ENCODE data around the gene MAP2K3. TPM values are rescaled to one million over a fixed set of nuclear protein-coding genes. Genes with fewer than 3 reads are reported as not detected.
"Not testable (repeated sequence)": the region's sequence is repeated elsewhere in the genome, so short reads cannot be mapped to it uniquely, and the experiment has no call there.

Gene MAP2K3
- total RNA-seq, 1 experiment from 2014 or later, result 20.7 TPM

DNA sequence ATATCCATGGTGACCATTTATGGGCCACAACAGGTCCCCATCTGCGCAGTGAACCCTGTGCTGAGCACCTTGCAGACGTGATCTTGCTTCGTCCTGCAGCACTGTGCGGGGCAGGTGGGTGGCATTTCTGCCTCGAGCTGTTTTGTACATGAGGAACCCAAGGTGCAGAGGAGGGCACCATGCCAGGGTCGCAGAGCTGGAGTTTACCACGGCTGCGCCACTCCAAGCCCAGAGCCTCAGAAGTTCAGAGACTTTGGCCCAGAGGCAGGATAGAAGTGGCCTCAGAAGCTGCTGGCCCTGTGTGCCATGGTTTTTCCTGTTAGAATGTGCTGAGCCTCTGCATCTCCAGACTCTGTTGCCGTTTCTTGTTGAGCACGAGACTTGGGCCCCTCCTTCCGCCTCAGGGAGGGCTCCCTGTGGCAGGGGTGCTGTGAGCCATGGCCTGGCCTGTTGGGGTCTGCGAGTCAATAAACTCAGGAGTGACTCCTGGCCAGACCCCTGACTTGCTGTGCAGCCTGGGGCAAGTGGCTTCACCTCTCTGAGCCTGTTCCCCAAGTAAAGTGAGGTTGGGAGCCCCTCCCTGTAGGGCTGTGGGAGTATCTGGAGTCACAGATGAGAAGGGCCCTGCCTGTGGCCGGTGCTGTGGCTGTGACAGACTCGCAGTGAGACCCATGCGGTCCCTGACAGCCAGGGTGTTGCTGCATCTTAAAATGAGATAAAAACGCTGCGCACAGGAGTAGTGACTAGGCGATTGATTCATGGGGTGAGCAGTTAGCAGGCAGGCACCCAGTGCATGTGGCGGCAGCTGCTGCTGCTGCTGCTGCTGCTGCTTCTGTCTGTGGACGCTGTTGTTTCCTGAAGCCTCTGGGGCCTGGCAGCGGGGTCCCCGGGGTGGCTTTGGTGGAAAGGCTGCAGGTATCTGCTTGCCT, 11.8 kb downstream of the MAP2K3 start:
- peak; percentile 51 for DNase-seq (ENCODE audit: low read depth)

DNA sequence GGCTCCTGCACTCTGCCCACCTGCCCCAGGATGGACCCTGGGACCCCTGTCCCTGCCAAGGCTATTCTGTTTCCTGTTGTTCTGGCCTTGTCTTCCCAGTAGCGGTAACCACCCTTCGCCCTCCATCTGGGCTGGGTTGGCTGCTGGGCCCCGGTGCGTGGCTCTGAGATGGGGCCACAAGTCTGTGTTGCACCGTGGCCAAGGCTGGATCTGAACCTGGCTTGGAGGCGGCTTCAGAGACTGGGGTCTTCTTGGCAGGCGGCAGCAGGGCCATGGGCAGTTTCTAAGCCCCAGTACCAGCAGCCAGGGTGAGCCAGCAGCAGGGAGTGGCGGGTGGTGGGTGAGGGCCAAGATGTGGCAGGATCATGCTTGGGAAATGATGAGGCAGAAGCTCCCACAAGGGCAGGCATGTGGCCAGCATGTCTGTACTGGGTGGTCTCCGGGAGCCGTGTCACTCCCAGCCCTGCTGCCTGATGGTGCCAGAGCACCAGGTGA, 12.6 kb downstream of the MAP2K3 start:
- DNase-seq (ENCODE audit: low read depth), result no peak

DNA sequence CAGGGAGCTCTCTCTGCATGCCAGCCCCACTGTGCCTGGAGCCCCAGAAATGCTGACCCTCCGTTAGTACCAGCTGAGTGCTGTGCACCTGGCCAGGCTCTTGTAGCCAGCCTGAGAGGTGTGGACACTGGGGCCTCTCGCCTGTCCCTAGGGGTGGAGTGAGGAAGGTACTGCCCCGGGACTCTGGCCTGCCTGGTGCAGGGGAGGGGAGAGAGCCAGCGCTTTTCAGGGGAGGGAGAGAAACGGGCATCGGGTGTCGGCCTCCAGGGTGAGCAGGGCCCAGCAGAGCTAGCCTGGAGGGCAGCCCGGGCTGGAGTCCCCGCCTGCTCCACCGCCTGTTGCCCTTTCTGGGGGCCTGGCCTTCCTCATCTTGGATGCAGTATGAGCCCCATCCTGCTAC, 13.1 kb downstream of the MAP2K3 start:
- DNase-seq (ENCODE audit: low read depth), result no peak

DNA sequence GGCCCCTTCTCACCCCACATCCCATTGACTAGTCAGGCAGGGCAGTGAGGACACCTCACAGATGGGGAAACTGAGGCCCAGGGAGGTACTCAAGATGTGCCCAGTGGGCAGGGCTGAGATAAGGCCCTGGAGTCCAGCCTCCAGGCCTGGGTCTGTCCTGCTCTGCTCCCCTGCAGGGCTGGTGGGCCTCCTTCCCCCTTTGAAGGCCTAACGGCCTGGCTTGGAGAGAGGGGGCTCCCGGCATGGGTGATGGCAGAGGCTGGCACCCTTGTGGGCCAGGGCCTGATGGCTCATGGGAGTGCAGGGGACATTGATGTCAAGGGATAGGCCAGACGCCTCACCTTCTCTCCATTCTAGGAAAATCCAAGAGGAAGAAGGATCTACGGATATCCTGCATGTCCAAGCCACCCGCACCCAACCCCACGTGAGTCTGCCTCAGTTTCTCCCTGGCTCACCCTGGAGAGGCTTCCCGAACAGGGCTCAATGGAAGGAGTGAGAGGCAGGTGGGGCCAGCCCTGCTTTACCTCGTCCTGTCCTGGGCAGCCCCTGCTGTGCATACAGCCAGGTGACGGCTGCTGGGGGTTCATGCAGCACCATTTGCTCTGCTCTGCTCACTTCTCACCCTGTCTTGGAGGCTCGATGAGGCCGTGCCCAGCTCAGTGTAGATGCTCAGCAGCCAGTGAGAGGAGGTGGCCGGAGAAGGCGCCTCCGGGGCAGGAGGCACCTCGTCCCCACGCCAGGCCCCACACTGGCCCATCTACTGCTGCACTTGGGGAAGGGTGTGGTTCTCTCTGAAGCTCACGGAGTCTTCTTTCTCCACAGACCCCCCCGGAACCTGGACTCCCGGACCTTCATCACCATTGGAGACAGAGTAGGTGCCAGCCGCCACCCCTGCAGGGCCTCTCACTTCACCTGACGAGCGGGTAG, 13.8 kb downstream of the MAP2K3 start:
- DNase-seq (ENCODE audit: low read depth), result no peak

DNA sequence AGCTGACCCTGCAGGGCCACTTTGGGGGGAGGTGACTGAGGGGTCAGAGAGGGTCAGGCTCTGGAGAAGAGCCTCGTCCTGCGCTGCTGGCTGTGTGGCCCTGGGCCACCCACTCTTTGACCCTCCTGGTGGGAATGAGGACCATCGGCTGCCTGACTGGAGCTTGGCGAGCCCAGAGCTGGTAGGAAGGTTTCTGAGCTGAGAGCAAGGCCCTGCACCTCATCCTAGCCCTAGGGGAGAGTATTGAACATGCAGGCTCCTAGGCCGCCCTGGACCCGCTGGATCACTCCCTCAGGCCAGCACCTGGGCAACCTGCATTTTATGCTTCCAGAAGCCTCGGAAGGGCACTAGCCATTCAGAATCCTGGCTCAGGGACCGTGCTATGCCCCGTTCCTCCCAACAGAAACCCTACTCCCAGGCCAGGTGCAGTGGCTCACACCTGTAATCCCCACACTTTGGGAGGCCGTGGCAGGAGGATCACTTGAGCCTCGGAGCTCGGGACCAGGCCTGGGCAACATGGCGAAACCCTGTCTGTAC, 14.5 kb downstream of the MAP2K3 start:
- DNase-seq (ENCODE audit: low read depth), result no peak

DNA sequence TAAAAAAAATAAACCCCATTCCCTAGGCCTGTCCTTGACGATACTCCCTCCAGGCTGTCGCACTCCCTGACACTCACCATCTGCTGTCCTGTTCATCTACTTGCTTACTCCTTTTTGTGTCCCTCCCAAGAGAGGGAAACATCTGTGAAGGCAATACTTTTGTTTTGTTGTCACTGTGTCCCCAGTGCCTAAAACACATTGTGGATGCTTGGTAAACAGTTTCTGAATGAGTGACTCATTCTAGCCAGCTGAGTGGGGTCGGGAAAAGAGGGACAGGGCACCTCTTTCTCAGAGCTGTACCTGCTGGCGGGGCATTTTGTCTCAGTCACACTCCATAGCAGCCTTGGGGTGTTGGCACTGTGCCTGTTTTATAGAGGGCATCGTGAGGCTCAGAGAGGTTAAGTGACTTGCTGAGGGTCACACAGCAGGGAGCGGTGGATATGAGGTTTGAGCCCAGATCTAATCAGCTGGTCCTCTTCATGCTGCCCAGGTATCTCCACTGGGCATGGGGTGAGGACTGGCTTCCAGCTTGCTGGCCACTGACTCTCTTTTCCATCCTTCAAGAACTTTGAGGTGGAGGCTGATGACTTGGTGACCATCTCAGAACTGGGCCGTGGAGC, 15.6 kb downstream of the MAP2K3 start:
- no peak for DNase-seq (ENCODE audit: low read depth)

DNA sequence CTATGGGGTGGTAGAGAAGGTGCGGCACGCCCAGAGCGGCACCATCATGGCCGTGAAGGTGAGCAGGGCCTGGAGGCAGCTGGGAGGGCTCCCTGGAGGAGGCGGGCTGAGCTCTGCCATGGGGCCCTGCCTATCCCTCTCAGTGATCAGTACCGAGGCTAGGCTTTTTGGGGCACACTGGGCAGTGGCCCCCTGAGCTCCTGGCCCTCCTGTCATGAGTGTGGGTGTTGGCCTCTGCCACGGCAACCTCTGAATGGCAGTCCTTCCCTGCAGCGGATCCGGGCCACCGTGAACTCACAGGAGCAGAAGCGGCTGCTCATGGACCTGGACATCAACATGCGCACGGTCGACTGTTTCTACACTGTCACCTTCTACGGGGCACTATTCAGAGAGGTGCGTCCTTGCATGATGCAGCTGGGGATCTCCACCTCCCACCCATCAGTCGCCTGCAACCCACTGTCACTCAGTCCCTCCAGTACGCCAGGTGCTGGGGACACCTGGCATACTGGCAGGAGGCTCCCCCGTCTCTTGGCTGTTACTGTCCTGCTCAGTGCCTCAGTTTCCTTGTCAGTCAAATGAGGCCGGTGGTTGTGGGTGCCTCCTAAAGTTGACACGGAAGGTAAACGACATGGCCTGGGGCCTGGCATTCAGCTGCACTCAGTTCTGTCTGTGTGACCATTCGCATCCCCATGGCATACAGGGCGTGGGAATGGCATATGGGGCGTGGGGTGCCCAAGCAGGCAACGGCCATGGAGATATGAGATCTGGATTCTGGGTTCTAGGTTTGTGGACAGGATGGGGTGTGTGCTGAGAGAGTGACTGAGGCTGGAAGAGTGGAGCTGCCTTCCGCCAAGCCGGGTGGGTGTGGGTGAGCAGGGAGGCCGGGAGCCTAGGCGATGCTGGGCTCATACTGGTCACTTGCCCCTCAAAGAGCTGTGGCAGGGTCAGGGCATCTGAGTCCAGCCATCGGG, 16.4 kb downstream of the MAP2K3 start:
- DNase-seq (ENCODE audit: low read depth), result no peak

DNA sequence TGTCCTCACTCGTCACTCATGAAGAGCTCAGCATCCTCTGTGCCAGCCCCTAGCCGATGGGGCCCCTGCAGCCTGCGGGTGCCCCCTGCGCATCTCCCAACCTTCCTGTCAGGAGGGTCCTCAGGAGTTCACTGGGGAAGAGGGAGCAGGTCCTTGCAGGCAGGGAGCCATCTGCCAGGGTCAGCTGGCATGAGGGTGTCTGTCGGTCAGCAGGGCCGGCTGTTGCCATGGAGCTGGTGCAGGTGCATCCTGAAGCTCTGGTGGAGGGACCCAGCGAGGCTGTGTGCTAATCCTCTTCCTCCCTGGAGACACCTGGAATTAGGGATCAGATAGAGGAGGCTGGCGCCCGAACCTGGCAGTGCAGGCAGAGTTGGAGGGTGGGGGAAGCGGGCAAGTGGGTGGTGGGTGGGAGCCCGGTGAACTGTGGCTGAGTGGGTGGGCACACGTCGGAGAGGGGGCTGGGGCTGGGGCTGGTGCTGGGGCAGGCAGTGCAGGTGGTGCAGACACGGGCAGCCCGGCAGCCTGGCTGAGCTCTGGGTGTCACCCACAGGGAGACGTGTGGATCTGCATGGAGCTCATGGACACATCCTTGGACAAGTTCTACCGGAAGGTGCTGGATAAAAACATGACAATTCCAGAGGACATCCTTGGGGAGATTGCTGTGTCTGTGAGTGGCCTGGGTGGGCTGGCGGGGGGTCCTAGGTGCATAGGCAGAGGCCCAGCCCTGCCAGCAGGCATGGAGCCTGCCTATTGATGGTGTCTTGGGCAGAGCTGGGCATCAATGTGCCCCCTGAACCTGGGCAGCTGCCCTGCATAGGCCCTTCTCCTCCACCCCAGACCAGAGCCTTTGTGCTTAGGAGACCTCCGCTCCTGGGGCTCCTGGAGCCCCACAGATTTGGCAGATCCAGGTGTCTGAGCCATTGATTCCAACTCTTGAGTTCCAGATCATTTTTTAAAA, 17.4 kb downstream of the MAP2K3 start:
- DNase-seq (ENCODE audit: low read depth), result no peak

DNA sequence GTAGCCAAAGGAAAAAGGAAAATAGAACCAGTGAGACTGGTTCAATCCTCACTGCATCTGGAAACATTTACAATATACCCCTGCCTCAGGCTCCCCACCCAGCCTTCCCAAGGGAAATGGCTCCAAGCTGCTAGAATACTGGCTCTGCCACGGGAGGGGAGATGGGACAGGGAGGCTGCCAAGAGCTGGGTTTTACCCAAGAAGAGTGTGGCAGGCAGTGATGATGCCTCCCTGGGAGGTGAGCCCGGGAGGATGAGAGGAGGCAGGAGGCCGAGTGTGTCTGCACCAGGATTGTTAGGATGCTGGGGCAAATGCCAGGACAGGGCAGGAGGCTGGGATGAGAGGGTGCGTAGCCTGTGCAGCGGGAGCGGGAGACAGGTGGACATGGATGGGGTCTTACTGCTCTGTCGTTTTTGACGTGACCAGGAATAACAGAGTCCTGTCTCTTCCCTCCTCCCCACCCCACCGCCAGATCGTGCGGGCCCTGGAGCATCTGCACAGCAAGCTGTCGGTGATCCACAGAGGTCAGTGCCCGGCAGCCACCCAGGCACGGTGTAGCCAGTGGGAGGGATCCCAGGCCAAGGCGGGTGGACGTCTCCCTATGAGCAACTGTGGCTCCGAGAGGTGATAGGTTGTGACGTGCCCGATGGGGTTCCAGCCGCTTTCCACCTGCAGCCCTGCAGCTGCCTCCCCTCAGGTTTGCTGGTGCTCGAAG, 18.4 kb downstream of the MAP2K3 start:
- DNase-seq (ENCODE audit: low read depth), result no peak

DNA sequence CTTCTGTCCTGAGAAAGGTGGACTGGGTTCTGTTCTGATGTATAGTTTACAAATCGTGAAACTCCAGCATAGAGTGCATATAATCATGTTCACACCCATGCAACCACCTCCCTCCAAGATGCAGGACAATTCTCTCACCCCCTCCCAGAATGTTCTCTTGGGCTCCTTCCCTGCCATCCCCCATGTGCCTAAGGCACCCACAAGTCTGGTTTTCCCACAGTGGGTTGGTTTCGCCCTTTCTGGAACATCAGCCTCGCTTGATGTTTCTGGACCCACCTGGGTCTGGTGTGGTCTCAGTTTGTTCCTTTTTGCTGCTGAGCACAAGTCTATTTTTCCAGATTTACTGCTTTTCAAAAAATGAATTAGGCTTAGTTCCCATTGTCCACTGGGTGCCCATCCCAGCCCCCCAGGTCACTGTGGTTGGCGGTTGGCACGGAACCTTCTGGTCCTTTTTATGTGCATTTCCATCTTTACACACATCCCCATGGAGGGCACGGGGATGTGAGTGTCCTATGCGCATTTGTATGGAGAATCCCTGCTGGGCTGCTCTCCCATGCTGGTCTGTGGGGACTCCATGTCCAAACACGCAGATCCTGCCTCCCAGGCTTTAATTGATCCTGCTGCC, 19.0 kb downstream of the MAP2K3 start:
- no peak for DNase-seq (ENCODE audit: low read depth)

DNA sequence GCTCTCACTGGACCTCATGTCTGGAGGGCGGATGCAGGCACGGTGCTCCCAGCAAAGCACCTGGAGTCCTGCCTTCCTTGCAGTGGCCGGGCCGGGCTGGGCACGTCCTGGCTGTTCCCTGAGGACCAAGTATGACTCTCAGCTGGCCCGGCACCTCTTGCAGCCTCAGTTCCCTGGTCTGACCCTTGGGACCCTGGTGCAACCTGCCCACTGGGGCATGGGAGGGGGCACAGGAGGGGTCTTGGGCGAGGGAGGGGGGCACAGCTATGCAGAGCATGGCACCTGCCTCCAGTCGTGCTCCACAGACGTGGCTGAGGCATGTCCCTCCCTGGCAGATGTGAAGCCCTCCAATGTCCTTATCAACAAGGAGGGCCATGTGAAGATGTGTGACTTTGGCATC, 19.6 kb downstream of the MAP2K3 start:
- DNase-seq (ENCODE audit: low read depth), result no peak

DNA sequence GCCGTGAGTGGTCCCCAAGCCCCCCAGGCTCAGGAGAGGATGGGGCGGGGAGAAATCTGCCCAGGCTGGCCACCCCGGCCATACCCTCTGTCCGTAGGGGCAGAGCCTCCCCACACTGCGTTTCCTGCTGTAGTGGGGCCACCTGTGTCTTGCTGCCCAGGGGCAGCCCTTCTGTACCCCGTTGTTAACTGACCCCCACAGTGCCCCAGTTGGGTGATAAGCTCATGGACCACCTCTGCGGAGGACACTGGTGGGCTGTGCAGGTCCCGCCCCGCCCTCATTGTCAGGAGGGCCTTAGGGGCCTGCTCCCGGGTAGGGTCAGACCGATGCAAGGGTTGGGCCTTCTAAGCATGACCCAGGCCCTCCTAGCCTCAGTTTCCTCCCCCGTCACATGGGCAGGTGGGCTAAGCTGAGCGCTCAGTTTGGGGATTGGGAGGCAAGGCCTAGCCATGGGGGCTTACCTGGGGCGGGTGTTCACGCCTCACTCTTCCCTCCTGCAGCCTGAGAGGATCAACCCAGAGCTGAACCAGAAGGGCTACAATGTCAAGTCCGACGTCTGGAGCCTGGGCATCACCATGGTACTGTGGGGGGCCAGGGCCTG, 20.1 kb downstream of the MAP2K3 start:
- DNase-seq (ENCODE audit: low read depth), result not testable (repeated sequence)

DNA sequence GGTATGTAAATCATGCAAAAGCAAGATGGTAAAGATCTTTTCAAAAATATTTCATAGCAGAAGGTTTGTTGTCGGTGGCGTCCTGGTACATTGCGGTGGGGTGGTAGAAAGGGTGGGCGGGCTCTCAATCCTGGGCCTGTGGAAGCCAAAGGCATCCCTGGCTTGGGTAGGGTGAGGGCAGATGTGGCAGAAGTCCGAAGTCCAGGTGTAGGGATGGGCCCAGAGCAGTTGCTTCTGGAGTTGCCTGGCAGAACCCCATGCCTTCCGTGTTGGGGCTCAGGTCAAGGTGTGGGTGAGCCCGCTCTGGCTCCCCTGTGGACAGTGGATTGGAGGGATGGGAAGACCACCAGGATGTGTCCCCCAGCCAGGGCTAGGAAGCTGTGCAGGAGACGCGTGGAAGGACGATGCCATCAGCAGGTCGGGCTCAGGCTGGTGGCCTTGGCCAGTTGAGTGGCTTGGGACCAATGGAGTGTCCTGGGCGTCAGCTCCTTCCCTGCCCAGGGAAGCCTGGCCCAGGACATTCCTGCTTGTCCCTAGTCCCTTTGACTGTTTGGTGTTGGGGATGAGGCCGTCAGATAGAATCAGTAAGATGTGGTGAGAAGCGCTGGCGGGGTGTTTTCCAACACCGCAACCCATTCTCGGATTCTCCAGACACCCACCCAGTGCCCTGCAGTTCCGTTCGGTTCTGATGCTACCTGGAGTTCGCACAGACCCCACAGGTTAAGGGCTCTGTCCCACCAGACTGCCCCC, 21.1 kb downstream of the MAP2K3 start:
- DNase-seq (ENCODE audit: low read depth), result not testable (repeated sequence)

DNA sequence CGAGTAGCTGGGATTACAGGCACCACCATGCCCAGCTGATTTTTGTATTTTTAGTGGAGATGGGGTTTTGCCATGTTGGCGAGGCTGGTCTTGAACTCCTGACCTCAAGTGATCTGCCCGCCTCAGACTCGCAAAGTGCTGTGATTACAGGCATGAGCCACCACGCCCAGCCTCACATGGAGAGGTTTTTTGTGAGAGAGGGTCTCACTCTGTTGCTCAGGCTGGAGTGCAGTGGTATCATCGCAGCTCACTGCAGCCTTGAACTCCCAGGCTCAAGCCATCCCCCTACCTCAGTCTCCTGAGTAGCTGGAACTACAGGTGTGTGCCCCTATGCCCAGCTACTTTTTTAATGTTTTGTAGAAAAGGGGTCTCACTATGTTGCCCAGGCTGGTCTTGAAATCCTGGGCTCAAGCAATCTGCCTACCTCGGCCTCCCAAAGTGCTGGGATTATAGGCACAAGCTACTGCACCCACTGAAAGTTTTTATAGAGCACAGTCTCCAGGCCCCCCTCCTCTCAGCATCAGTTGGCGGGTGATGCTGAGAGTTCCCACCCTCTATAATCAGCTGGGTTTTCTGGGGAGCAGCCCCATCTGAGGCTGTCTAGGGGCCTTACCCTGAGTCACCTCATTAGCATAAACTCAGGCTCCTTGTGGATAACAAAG, 22.2 kb downstream of the MAP2K3 start:
- DNase-seq (ENCODE audit: low read depth), result peak; percentile 45

DNA sequence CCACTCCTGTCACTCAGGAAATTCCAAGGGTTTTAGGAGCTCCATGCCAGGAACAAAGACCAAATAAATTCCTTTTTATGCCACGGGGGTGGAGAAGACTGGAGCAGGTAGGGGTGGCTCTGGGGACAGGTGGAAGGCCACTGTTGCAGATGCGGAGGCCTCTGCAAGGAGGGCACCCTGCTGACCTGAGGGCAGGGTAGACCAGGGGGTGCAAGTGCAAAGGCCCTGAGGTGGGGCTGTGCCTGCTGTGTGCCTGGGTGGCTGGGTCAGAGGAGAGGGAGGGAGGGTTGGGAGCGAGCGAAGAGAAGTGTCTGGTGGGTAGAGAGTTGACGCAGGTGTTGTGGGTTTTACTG, 22.7 kb downstream of the MAP2K3 start:
- DNase-seq (ENCODE audit: low read depth), result not testable (repeated sequence)

DNA sequence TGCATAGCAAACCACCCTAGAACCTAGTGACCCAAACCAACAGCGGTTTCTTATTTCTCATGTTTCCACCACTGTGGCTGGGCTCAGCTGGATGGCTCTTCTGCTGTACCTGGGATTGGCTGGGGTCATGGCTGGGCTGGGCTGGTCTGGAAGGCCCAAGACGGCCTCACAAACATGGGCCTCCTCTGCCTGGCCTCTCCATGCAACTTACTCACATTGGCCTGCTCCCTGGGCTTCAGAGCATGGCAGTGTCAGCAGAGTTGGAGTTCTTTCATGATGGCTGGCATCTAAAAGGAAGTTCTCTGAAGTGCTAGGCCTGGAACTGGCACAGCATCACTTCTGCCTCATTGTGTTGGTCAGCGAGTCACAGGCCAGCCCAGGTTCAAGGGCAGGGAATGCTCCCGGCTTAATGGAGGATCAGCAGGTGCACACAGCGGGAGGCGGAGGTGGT, 24.4 kb downstream of the MAP2K3 start:
- not testable (repeated sequence) for DNase-seq (ENCODE audit: low read depth)
